NCI-H2171 (cell line): ENCODE results near the gene CPN2.

Experiments used
- DNase-seq: peaks from one replicate; lab custom pipeline; 2025; lab: John Stamatoyannopoulos, UW

The CPN2 gene

DNA sequence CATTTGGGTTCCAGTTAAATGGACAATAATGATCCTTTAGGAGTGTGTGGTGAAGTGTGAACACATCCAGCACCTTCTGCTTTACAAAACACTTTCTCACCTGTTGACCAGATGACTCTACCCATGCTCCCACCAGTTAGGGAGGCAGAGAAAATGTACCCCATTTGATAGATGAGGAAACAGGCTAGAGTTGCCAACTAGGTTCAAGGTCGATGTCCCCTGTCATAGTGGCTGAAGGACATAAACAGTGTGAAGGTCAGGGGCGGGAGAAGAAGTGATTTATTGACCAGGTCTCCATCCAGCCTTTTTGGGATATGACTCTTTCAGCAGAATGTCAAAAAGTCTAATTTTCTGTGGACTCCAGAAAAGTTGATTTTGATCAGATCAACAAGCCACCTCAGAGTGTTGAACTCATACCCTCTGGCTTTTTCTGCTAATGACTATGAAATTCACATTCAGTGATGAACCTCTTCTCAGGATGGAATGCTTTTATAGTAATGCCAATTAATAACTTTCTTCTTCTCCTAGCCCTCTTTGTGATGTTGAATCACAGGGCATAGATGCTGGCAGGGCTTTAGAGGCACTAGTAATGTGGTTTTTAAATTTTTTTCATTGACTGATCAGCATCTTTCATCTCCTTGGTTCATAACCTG is 57.5 kb downstream of the CPN2 start:
- no peak for DNase-seq

GRCh38 chr3:194292331-194292730 is 58.8 kb downstream of the CPN2 start:
- no peak for DNase-seq
